Spleen (tissue), 11 donors: ENCODE results near the gene TPST2. TPM values are rescaled to one million over a fixed set of nuclear protein-coding genes. Genes with fewer than 3 reads are reported as not detected.
A peak's percentile ranks its signal among the peaks of the same experiment; 100 is the strongest.

Source experiments
- DNase-seq: peaks from one replicate; pipeline ENCODE4 v3.0.0-alpha.2; 2020
- H3K27ac ChIP-seq, 8 donors: fragments of 200-600 bp; sonication (generic) in 7 of 8; 1 replicate in 4 of 8; 2 replicates in 4 of 8; pipeline versions ENCODE4 v1.5.0 to v1.8.0; 2016 to 2021; ENCODE audit warnings: inconsistent platforms in 4 of 8, mild to moderate bottlenecking in 4 of 8, moderate library complexity in 1 of 8
- H3K27me3 ChIP-seq, 7 donors: fragments of 200-600 bp; sonication (generic) in 6 of 7; replicated peaks in 1 of 7; 1 replicate in 4 of 7; 2 replicates in 3 of 7; pipeline versions ENCODE4 v1.5.0 to v1.8.0; 2016 to 2021; ENCODE audit warnings: inconsistent platforms in 3 of 7, mild to moderate bottlenecking in 1 of 7
- H3K36me3 ChIP-seq, 6 donors: fragments of 200-600 bp; sonication (generic) in 5 of 6; 1 replicate in 4 of 6; 2 replicates in 2 of 6; pipeline versions ENCODE4 v1.5.0 to v1.8.0; 2016 to 2021; ENCODE audit warnings: inconsistent platforms in 2 of 6
- H3K4me1 ChIP-seq, 6 donors: fragments of 200-600 bp; sonication (generic) in 5 of 6; 1 replicate in 3 of 6; 2 replicates in 3 of 6; pipeline versions ENCODE4 v1.5.0 to v1.8.0; 2016 to 2021; ENCODE audit warnings: inconsistent platforms in 3 of 6
- H3K4me3 ChIP-seq, 8 donors: fragments of 200-600 bp; sonication (generic) in 7 of 8; 1 replicate in 4 of 8; 2 replicates in 4 of 8; pipeline versions ENCODE4 v1.5.0 to v1.8.0; 2016 to 2021; ENCODE audit warnings: inconsistent platforms in 4 of 8, mild to moderate bottlenecking in 4 of 8, moderate library complexity in 2 of 8
- H3K9me3 ChIP-seq, 8 donors: fragments of 200-600 bp; sonication (generic) in 7 of 8; 1 replicate in 4 of 8; 2 replicates in 4 of 8; pipeline versions ENCODE4 v1.5.0 to v1.8.0; 2016 to 2021; ENCODE audit warnings: inconsistent platforms in 4 of 8
- POLR2A ChIP-seq, 3 donors: fragments of 450-650 bp; IDR thresholded peaks; one replicate each; pipeline ENCODE4 v1.5.1; 2017; ENCODE audit warnings: antibody characterized with exemption in 3 of 3, mild to moderate bottlenecking in 1 of 3
- POLR2AphosphoS5 ChIP-seq, 3 donors: sonication (generic); formaldehyde crosslinking; IDR thresholded peaks; one replicate each; pipeline ENCODE4 v1.5.1; 2017; ENCODE audit warnings: antibody characterized with exemption in 3 of 3
- WGBS, 5 donors: extraction: QIAGEN DNeasy Blood & Tissue Kit in 3 of 5; methylation state at CpG; one replicate each; pipeline versions ENCODE4 v1.1.5 to v1.1.7; 2013 to 2018; 5-methylcytosine and 5-hydroxymethylcytosine counted together
- intact Hi-C: fragments of 100-400 bp; cut with DNase I; formaldehyde crosslinking; loops from one replicate; pipeline ENCODE4 v1.15.0; 2023; ENCODE audit warnings: low total_unique reads
- polyA plus RNA-seq, 3 donors: library from polyadenylated mRNA; stranded (reverse); fragments of 200-250 nt; gene quantifications; one replicate each; pipeline ENCODE4 v1.2.1, GENCODE V29; 2013
- total RNA-seq, 7 donors: library from RNA; depleted of rRNA in 3 of 7; stranded (reverse); fragments of >200 nt in 3 of 7; fragmentation: NEBNext Ultra II Directional in 4 of 7; extraction: Animal tissue kit (Norgen Biotek cat#: 25700) in 4 of 7; gene quantifications; one replicate each; pipeline versions ENCODE4 v1.1.0 to v1.2.1, GENCODE V29; 2016 to 2021
- TF ChIP-seq, protein P1 (sequence below), 11 experiments: fragments of 200-600 bp in 7 of 11; fragments of 450-650 bp in 4 of 11; sonication (generic) in 4 of 11; IDR thresholded peaks in 8 of 11; conservative IDR thresholded peaks in 3 of 11; 1 replicate in 7 of 11; 2 replicates in 4 of 11; pipeline versions ENCODE4 v1.4.0 to v1.8.0; 2016 to 2021; ENCODE audit warnings: antibody characterized with exemption in 11 of 11, inconsistent platforms in 4 of 11, mild to moderate bottlenecking in 1 of 11
- donor health status: healthy with polysubstance abuse.
- donor health status: DM: no; HTN: no; CAD: no; lungs with moderate emphysema.
- donor health status: DM: no; HTN: no; CAD: no.
- donor health status: Bipolar disorder and iron deficiency.
- donor health status: healthy.
- donor health status: DM: no; HTN: no; CAD: no.
- donor health status: DM: yes; HTN: yes; CAD: no.

TPST2 gene
- total and polyA plus RNA-seq, 10 donors: 14.6 to 119 (median 54.3) TPM

GRCh38 chr22:26634189-26634588, 44.3 kb upstream of the TPST2 start:
- intact Hi-C loops: no loop called here
- Histone ChIP-seq H3K4me3 (no peak overlapping the region), H3K27ac (no peak overlapping the region), H3K27me3 (no peaks in the 10 kb centered on the region), H3K4me1 (peaks cover 0 to 15% (median 0%) of the 10 kb centered on the region in 6 donors), H3K36me3 (no peaks in the 10 kb centered on the region), H3K9me3 (peaks cover 0 to 4% (median 0%) of the 10 kb centered on the region in 8 donors)
- WGBS, 5 donors: 93 to 98% (median 95%) methylated on average over 3 of the region's 3 CpGs
- DNase-seq: no peak
- TF ChIP-seq POLR2A (IDR thresholded peaks at IDR 0.05) (no peak), POLR2AphosphoS5 (IDR thresholded peaks at IDR 0.05) (no peak)
- TF ChIP-seq, protein P1, sequence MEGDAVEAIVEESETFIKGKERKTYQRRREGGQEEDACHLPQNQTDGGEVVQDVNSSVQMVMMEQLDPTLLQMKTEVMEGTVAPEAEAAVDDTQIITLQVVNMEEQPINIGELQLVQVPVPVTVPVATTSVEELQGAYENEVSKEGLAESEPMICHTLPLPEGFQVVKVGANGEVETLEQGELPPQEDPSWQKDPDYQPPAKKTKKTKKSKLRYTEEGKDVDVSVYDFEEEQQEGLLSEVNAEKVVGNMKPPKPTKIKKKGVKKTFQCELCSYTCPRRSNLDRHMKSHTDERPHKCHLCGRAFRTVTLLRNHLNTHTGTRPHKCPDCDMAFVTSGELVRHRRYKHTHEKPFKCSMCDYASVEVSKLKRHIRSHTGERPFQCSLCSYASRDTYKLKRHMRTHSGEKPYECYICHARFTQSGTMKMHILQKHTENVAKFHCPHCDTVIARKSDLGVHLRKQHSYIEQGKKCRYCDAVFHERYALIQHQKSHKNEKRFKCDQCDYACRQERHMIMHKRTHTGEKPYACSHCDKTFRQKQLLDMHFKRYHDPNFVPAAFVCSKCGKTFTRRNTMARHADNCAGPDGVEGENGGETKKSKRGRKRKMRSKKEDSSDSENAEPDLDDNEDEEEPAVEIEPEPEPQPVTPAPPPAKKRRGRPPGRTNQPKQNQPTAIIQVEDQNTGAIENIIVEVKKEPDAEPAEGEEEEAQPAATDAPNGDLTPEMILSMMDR (IDR thresholded peaks at IDR 0.05 in 8 of 11, conservative IDR thresholded peaks at IDR 0.05 in 3 of 11): no peak

GRCh38 chr22:26632422-26633155, 42.7 kb upstream of the TPST2 start:
- Histone ChIP-seq H3K9me3 (peaks cover 0 to 4% (median 0%) of the 10 kb centered on the region in 8 donors), H3K27ac (peak overlapping the region in 7 of 8 donors; percentile 44 to 79 (median 62)), H3K27me3 (no peaks in the 10 kb centered on the region), H3K4me3 (no peak overlapping the region), H3K36me3 (no peaks in the 10 kb centered on the region), H3K4me1 (peaks cover 0 to 20% (median under 1%) of the 10 kb centered on the region in 6 donors)
- WGBS, 5 donors: 50 to 72% (median 57%) methylated on average over 8 of the region's 8 CpGs
- TF ChIP-seq, protein P1 (IDR thresholded peaks at IDR 0.05 in 8 of 11, conservative IDR thresholded peaks at IDR 0.05 in 3 of 11): no peak
- TF ChIP-seq POLR2AphosphoS5 (IDR thresholded peaks at IDR 0.05) (peak in 1 of 3 donors; percentile 79), POLR2A (IDR thresholded peaks at IDR 0.05) (no peak)
- no peak for DNase-seq
- intact Hi-C loops: no loop called here

- no peak overlapping the region for H3K27ac ChIP-seq
- H3K27me3 ChIP-seq: no peaks in the 10 kb centered on the region
- peaks cover 0 to 4% (median 0%) of the 10 kb centered on the region in 8 donors for H3K9me3 ChIP-seq
- intact Hi-C loops: no loop called here
- WGBS, 5 donors: 87 to 97% (median 93%) methylated on average over 4 of the region's 4 CpGs
- no peak overlapping the region for H3K4me3 ChIP-seq
- DNase-seq: no peak
- peaks cover 0 to 23% (median 4%) of the 10 kb centered on the region in 6 donors for H3K4me1 ChIP-seq
- H3K36me3 ChIP-seq: no peaks in the 10 kb centered on the region
- TF ChIP-seq POLR2AphosphoS5 (IDR thresholded peaks at IDR 0.05) (no peak), POLR2A (IDR thresholded peaks at IDR 0.05) (no peak)
- TF ChIP-seq, protein P1 (IDR thresholded peaks at IDR 0.05 in 8 of 11, conservative IDR thresholded peaks at IDR 0.05 in 3 of 11): no peak
Observed at GRCh38 chr22:26631282-26631681, 41.4 kb upstream of the TPST2 start.

GRCh38 chr22:26629988-26630761, 40.2 kb upstream of the TPST2 start:
- 87 to 94% (median 93%) methylated on average over 18 of the region's 18 CpGs for WGBS, 5 donors
- H3K27me3 ChIP-seq: no peaks in the 10 kb centered on the region
- H3K4me1 ChIP-seq: peaks cover 0 to 23% (median 4%) of the 10 kb centered on the region in 6 donors
- H3K27ac ChIP-seq: no peak overlapping the region
- H3K9me3 ChIP-seq: peaks cover 0 to 4% (median 0%) of the 10 kb centered on the region in 8 donors
- DNase-seq: no peak
- H3K36me3 ChIP-seq: no peaks in the 10 kb centered on the region
- intact Hi-C loops: no loop called here
- TF ChIP-seq, protein P1 (IDR thresholded peaks at IDR 0.05 in 8 of 11, conservative IDR thresholded peaks at IDR 0.05 in 3 of 11): no peak
- TF ChIP-seq POLR2AphosphoS5 (IDR thresholded peaks at IDR 0.05): peak in 1 of 3 donors; percentile 25
- no peak overlapping the region for H3K4me3 ChIP-seq
